ENCODE data around the gene BRD7.

BRD7 gene

DNA sequence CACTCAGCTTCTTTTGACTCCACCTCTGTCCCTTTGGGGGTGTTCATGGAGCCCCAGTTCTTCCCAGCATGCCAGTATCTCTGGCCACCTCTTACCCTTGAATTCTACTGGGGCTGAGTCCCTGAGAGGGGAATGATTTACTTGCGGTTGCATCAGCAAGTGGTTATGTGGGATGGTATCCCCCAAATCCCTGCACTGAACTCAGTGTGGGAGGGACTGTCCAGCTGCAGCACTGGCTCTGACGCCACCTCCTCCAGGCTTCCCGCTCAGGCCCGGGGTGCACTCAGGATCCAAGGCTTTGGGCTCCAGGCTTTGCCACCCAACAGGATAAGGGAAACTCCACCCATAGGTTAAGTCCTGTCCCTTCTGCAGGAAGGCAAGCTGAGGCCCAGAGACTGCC is 21.1 kb upstream of the BRD7 start:
- H3K27ac ChIP-seq (ENCODE audit: low read depth, low read length, severe bottlenecking) = peak overlapping the region; percentile 72
- H3K9me3 ChIP-seq (ENCODE audit: control insufficient read depth, low read length) = no peaks in the 10 kb centered on the region
- H3K4me3 ChIP-seq (ENCODE audit: extremely low read depth, insufficient read depth, low read length, poor library complexity, severe bottlenecking) = no peak overlapping the region
- peaks cover 14% of the 10 kb centered on the region for H3K4me1 ChIP-seq (ENCODE audit: control insufficient read depth, insufficient read depth, low read length, poor library complexity, severe bottlenecking)
- no peaks in the 10 kb centered on the region for H3K36me3 ChIP-seq (ENCODE audit: control insufficient read depth, insufficient read depth, low read length)
- 100% methylated on average over 3 to 4 of the region's 4 CpGs for WGBS, 2 experiments (ENCODE audit: insufficient coverage in 2 of 2)

DNA sequence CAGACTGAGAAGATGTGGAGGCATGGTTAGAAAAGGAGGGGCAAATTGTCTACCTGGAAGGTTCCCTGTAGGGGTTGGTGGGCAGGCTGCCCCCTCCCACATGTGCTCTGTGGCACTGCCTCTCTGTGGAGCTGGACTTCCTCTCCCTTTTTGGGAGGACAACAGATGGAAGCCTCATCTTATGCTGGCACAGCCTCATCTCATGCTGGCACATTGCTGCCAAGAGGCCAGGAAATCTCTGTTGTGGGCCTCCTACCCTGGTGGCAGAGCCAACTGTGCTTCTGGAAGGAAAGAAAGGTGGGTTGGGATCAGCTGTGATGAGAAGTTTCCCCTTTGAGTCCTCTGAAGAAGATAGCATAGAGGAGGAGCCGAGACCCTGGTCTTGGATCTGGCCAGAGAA is 19.7 kb upstream of the BRD7 start:
- H3K9me3 ChIP-seq (ENCODE audit: control insufficient read depth, low read length) = no peaks in the 10 kb centered on the region
- no peaks in the 10 kb centered on the region for H3K36me3 ChIP-seq (ENCODE audit: control insufficient read depth, insufficient read depth, low read length)
- H3K4me1 ChIP-seq (ENCODE audit: control insufficient read depth, insufficient read depth, low read length, poor library complexity, severe bottlenecking) = peaks cover 14% of the 10 kb centered on the region
- H3K27ac ChIP-seq (ENCODE audit: low read depth, low read length, severe bottlenecking) = no peak overlapping the region
- no peak overlapping the region for H3K4me3 ChIP-seq (ENCODE audit: extremely low read depth, insufficient read depth, low read length, poor library complexity, severe bottlenecking)
- WGBS, 2 experiments (ENCODE audit: insufficient coverage in 2 of 2) = 80 to 100% methylated on average over 1 of the region's 1 CpG

DNA sequence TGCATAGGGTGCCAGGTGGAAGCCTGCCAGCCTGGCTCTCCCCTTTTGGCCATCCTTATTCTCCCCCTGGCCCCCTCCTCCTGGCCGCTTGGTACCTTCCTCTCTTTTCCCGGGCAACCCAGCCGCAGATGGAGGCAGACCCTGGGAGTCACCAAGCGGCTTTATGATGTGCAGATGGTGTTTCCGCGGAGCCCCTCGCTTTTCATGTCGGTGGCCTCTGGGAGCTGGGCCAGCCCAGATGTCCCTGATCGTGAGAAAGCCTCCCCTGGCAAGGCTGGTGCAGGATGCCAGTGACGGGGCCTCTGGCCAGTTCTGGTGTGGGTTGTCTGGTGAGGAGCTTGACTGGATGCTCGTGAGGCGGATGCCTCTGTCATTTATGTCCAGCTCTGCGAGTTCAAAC is 18.0 kb upstream of the BRD7 start:
- no peak overlapping the region for H3K27ac ChIP-seq (ENCODE audit: low read depth, low read length, severe bottlenecking)
- no peaks in the 10 kb centered on the region for H3K36me3 ChIP-seq (ENCODE audit: control insufficient read depth, insufficient read depth, low read length)
- H3K4me1 ChIP-seq (ENCODE audit: control insufficient read depth, insufficient read depth, low read length, poor library complexity, severe bottlenecking) = peaks cover 14% of the 10 kb centered on the region
- WGBS, 2 experiments (ENCODE audit: insufficient coverage in 2 of 2) = 89 to 92% methylated on average over 13 of the region's 13 CpGs
- no peaks in the 10 kb centered on the region for H3K9me3 ChIP-seq (ENCODE audit: control insufficient read depth, low read length)
- no peak overlapping the region for H3K4me3 ChIP-seq (ENCODE audit: extremely low read depth, insufficient read depth, low read length, poor library complexity, severe bottlenecking)

DNA sequence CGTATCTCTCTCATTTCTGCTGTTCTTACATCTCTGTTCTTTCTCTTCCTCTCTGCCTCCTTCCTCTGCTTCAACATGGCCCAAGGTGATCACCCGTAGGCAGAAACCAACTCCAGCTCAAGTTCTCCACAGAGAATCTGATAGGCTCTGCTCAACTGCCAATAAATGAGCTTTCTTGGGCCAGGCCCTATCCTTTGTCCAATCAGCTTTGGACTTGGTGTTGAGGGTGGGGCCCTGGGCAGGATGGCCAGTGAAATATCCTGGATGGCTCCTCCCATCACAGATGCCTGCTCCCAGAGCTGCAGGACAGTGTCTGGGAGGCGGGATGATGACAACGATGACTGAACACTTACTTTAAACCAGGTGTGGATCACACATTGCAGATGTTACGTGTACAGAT is 17.4 kb upstream of the BRD7 start:
- Histone ChIP-seq H3K36me3 (ENCODE audit: control insufficient read depth, insufficient read depth, low read length) (no peaks in the 10 kb centered on the region), H3K4me3 (ENCODE audit: extremely low read depth, insufficient read depth, low read length, poor library complexity, severe bottlenecking) (no peak overlapping the region), H3K9me3 (ENCODE audit: control insufficient read depth, low read length) (no peaks in the 10 kb centered on the region), H3K27ac (ENCODE audit: low read depth, low read length, severe bottlenecking) (no peak overlapping the region), H3K4me1 (ENCODE audit: control insufficient read depth, insufficient read depth, low read length, poor library complexity, severe bottlenecking) (peaks cover 11% of the 10 kb centered on the region)
- 77 to 78% methylated on average over 2 to 4 of the region's 5 CpGs for WGBS, 2 experiments (ENCODE audit: insufficient coverage in 2 of 2)

DNA sequence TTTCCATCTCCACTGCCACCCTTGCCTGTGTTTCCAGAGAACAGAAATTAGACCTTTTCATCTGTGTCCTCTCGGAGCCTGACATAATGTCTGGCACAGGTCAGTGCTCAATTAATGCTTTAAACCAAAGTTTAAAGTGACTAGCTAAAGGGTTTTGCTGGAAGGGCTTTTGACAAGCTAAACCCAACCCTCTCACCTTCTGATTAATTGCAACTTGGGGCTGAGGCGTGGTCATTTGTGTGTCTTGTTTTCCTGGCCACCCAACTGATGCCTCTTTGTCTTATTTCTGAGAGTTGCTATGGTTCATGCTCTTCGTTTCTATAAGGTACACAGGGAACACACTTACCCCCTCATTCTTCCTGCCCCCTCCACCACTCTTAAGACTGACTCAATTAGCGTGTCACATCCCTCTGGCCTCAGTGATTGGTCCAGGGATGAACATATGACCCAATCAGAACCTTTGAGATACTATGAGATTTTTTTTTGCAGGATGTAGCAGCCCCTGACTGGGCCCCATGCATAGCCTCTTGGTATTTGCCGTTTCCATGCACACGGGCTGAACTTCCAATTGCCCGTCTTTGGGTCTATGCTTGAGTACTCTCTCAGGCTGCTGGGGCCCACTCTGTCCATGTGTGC is 15.8 kb upstream of the BRD7 start:
- Histone ChIP-seq H3K4me3 (ENCODE audit: extremely low read depth, insufficient read depth, low read length, poor library complexity, severe bottlenecking) (no peak overlapping the region), H3K36me3 (ENCODE audit: control insufficient read depth, insufficient read depth, low read length) (no peaks in the 10 kb centered on the region), H3K4me1 (ENCODE audit: control insufficient read depth, insufficient read depth, low read length, poor library complexity, severe bottlenecking) (no peaks in the 10 kb centered on the region), H3K27ac (ENCODE audit: low read depth, low read length, severe bottlenecking) (no peak overlapping the region), H3K9me3 (ENCODE audit: control insufficient read depth, low read length) (no peaks in the 10 kb centered on the region)
- WGBS, 2 experiments (ENCODE audit: insufficient coverage in 2 of 2) = 93 to 100% methylated on average over 5 to 6 of the region's 7 CpGs

DNA sequence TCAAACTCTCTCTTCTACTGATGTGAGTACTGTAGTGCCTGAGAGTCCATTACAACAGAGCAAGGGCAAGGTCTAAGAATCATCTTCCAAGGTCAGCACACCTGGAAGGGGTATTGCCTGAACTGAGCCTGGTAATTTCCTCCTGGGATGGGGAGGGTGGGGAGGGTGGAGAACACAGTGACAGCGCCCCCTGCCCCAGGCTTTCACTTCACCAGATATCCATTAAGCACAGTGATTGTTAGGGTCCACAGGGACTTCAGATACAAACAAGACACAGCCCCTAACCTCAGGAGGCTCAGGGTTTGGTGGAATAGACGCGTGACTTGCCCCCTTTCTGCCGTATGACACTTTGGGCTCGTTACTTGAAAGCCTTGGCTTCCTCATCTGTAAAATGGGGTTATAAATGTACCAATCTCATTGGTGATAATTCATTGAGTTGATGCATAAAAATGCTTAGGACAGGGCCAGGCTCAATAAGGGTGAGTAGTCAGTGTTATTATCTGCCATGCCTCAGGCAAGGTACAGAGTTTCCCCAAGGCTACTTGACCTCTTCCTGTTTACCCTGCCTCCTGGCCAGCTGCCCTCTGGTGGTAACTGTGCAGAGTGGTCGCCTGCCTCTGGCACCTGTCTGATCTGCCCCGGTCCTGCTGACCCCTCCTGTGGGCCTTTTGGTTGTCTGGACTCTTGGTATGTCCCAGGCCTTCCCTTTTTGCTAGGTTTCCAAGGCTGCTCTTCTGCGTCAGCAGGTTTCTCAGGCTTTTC is 13.1 kb upstream of the BRD7 start:
- no peak overlapping the region for H3K4me3 ChIP-seq (ENCODE audit: extremely low read depth, insufficient read depth, low read length, poor library complexity, severe bottlenecking)
- H3K4me1 ChIP-seq (ENCODE audit: control insufficient read depth, insufficient read depth, low read length, poor library complexity, severe bottlenecking) = no peaks in the 10 kb centered on the region
- 71% methylated on average over 2 to 6 of the region's 8 CpGs for WGBS, 2 experiments (ENCODE audit: insufficient coverage in 2 of 2)

DNA sequence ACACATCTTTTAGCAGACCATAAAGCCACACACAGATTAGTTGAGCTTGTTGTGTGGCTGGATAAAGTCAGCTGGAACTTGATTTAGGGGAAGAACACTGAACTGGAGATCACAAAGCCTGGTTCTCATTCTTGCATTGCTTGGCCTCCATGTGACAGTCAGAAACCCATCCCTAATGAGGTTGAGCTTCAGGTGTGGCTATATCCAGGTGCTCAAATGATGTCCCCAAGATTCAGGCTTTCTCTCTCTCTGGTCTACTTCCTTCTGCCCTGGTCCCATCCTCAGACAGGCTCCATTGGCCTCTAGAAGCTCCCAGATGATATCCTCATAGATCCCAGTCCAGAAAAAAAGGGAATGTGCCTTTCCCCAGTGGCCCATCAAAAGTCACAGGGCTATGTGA is 9.6 kb upstream of the BRD7 start:
- no peaks in the 10 kb centered on the region for H3K4me1 ChIP-seq (ENCODE audit: control insufficient read depth, insufficient read depth, low read length, poor library complexity, severe bottlenecking)
- H3K27ac ChIP-seq (ENCODE audit: low read depth, low read length, severe bottlenecking) = no peak overlapping the region
- no peak overlapping the region for H3K4me3 ChIP-seq (ENCODE audit: extremely low read depth, insufficient read depth, low read length, poor library complexity, severe bottlenecking)
- no peaks in the 10 kb centered on the region for H3K9me3 ChIP-seq (ENCODE audit: control insufficient read depth, low read length)
- no peaks in the 10 kb centered on the region for H3K36me3 ChIP-seq (ENCODE audit: control insufficient read depth, insufficient read depth, low read length)

More for the DNA sequence above, 13.1 kb upstream of the BRD7 start:
- Histone ChIP-seq H3K27ac (ENCODE audit: low read depth, low read length, severe bottlenecking) (no peak overlapping the region), H3K36me3 (ENCODE audit: control insufficient read depth, insufficient read depth, low read length) (no peaks in the 10 kb centered on the region), H3K9me3 (ENCODE audit: control insufficient read depth, low read length) (no peaks in the 10 kb centered on the region)

DNA sequence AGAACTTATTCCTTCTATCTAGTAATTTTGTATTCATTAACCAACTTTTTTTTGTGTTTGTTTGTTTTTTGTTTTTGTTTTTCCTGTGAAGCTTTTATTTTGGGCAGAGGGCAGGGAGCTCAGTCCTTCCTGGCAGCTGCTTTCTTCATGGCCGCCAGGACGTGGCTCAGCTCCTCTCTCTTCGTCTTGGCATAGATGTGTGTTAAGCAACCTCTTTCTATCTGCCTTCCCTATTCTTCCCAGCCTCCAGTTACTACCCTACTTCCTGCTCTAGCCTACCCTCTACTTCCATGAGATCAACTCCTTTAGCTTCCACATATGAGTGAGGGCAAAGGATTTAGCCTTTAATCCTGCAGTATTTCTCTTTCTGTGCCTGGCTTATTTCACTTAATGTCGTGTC is 8.2 kb upstream of the BRD7 start:
- H3K4me1 ChIP-seq (ENCODE audit: control insufficient read depth, insufficient read depth, low read length, poor library complexity, severe bottlenecking) = no peaks in the 10 kb centered on the region
- no peak overlapping the region for H3K4me3 ChIP-seq (ENCODE audit: extremely low read depth, insufficient read depth, low read length, poor library complexity, severe bottlenecking)
- WGBS, 2 experiments (ENCODE audit: insufficient coverage in 2 of 2) = 100% methylated on average over 3 of the region's 4 CpGs; no CpG with 5 or more reads in 1 of the 2 experiments
- no peak overlapping the region for H3K27ac ChIP-seq (ENCODE audit: low read depth, low read length, severe bottlenecking)
- no peaks in the 10 kb centered on the region for H3K36me3 ChIP-seq (ENCODE audit: control insufficient read depth, insufficient read depth, low read length)
- H3K9me3 ChIP-seq (ENCODE audit: control insufficient read depth, low read length) = no peaks in the 10 kb centered on the region

DNA sequence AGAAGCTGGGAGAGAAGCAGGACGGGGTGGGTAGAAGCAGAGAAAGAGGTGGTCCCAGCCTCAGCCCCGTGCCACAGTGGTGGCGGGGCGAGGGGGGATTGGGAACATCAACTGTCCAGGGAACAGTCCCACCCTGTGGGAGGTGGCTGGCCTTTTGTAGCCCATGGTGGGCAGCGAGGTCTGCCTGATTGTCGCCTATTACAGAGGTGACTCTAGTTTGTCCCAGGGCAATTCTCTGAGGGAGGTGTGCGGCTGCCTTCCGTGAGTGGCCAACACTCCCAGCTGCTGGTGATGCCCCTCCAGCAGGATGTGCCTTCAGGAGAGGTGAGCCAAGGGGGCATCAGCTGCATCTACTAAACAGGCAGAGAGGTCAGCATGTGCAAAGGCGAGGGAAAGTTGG is 5.0 kb upstream of the BRD7 start:
- no peak overlapping the region for H3K27ac ChIP-seq (ENCODE audit: low read depth, low read length, severe bottlenecking)
- peaks cover 4% of the 10 kb centered on the region for H3K4me1 ChIP-seq (ENCODE audit: control insufficient read depth, insufficient read depth, low read length, poor library complexity, severe bottlenecking)
- H3K9me3 ChIP-seq (ENCODE audit: control insufficient read depth, low read length) = peaks cover 6% of the 10 kb centered on the region
- 94 to 97% methylated on average over 8 to 9 of the region's 9 CpGs for WGBS, 2 experiments (ENCODE audit: insufficient coverage in 2 of 2)
- no peak overlapping the region for H3K4me3 ChIP-seq (ENCODE audit: extremely low read depth, insufficient read depth, low read length, poor library complexity, severe bottlenecking)
- H3K36me3 ChIP-seq (ENCODE audit: control insufficient read depth, insufficient read depth, low read length) = no peaks in the 10 kb centered on the region

DNA sequence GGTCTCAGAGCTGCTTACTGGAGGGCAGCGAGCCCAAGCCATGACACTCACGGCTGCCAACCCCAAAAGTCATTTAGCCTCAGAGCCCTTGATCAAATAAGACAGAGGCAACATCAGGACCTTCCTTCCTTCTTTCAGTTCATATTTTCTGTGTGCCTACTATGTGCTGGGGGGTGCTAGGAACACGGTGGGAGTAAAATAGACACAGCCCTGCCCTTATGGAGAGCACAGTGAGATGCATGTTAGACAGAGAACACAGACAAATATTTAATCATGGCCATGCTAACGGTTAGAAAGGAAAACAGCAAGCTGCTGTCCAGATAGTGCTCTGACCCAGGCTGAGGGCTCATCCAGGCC is 4.5 kb upstream of the BRD7 start:
- peaks cover 4% of the 10 kb centered on the region for H3K4me1 ChIP-seq (ENCODE audit: control insufficient read depth, insufficient read depth, low read length, poor library complexity, severe bottlenecking)
- peaks cover 6% of the 10 kb centered on the region for H3K9me3 ChIP-seq (ENCODE audit: control insufficient read depth, low read length)
- no peak overlapping the region for H3K27ac ChIP-seq (ENCODE audit: low read depth, low read length, severe bottlenecking)
- H3K4me3 ChIP-seq (ENCODE audit: extremely low read depth, insufficient read depth, low read length, poor library complexity, severe bottlenecking) = no peak overlapping the region
- 88 to 100% methylated on average over 2 to 4 of the region's 4 CpGs for WGBS, 2 experiments (ENCODE audit: insufficient coverage in 2 of 2)
- no peaks in the 10 kb centered on the region for H3K36me3 ChIP-seq (ENCODE audit: control insufficient read depth, insufficient read depth, low read length)

DNA sequence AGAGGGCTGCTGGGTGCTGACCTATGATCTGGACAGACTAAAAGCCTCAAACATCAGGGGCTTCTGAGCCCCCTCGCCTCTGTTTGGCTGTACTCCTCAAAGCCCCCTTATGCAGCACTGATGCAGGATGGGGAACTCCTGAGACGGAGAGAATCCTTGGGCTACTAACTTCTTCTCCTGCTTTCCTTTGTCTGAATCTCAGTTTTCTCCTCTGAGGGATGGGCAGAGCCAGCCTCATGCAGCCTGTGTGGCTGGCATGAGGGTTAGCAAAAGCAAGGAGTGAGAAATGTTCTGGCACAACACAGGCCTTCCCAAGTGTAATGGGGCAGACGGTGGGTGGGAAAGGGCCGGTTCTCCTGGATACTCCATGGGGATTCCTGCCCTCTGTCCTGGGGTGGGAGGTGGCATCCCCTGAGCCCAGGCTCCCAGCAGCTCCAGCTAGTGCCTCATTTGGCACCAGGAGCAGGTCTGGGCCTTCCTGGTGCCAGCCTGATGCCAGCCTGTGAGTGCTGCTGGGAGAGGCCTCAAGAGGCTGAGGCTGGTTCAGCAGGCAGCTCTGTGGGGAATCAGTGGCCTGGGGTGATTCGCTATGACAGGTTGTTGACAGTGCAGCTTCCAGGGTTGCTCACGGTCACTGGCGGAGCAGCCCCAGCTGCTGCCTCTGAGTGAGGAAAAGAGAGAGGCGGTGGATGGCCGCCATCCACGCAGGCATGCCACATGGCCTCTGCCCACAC is 4.0 kb upstream of the BRD7 start:
- Histone ChIP-seq H3K27ac (ENCODE audit: low read depth, low read length, severe bottlenecking) (no peak overlapping the region), H3K36me3 (ENCODE audit: control insufficient read depth, insufficient read depth, low read length) (no peaks in the 10 kb centered on the region), H3K4me1 (ENCODE audit: control insufficient read depth, insufficient read depth, low read length, poor library complexity, severe bottlenecking) (peaks cover 4% of the 10 kb centered on the region), H3K4me3 (ENCODE audit: extremely low read depth, insufficient read depth, low read length, poor library complexity, severe bottlenecking) (no peak overlapping the region), H3K9me3 (ENCODE audit: control insufficient read depth, low read length) (peaks cover 6% of the 10 kb centered on the region)
- 87 to 91% methylated on average over 9 to 10 of the region's 10 CpGs for WGBS, 2 experiments (ENCODE audit: insufficient coverage in 2 of 2)

Data from mesodermal cell (in vitro differentiated cells).